GM06990 (cell line): Measurements from ENCODE around the gene CHST11.

ENCODE experiments used
- DNase-seq: peaks from one replicate; pipeline ENCODE4 v3.0.0-alpha.2; 2011; ENCODE audit not compliant: insufficient read length; ENCODE audit errors: extremely low read depth
- H3K27me3 ChIP-seq: replicated peaks from 2 replicates; pipeline ENCODE4 v1.6.0; 2011; ENCODE audit warnings: low read length; ENCODE audit not compliant: control insufficient read depth, insufficient read depth
- H3K36me3 ChIP-seq: 2 replicates; pipeline ENCODE4 v1.5.1; 2011; ENCODE audit warnings: low read length; ENCODE audit not compliant: control insufficient read depth, insufficient read depth
- H3K4me3 ChIP-seq: replicated peaks from 2 replicates; pipeline ENCODE4 v1.5.1; 2011; ENCODE audit warnings: low read depth, mild to moderate bottlenecking, control low read depth, low read length
- TF ChIP-seq, protein P1 (sequence below): IDR thresholded peaks from 2 replicates; pipeline ENCODE4 v1.5.1; 2011; ENCODE audit warnings: low read length, control low read depth, mild to moderate bottlenecking, inconsistent platforms; ENCODE audit not compliant: insufficient read depth, poor library complexity, severe bottlenecking

Gene CHST11

DNA sequence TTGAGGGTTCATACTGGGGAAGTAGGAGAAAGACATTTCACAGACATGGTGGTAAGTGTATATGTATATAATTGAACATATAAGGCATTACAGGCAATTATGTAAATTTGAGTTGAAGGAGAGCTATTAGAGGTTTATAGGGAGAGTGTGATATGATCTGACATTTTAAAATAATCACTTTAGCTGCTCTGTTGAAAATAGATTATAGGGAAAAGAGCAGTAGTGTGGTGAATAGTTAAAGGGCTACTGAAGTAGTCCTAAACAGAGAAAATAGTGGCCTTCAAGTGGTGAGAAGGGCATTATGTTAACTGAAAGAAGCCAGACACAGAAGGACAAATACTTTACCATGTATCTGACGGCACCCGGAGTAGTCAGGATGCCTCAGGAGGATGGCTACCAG is 267.1 kb downstream of the CHST11 start:
- no peaks in the 10 kb centered on the region for H3K27me3 ChIP-seq
- TF ChIP-seq, protein P1, sequence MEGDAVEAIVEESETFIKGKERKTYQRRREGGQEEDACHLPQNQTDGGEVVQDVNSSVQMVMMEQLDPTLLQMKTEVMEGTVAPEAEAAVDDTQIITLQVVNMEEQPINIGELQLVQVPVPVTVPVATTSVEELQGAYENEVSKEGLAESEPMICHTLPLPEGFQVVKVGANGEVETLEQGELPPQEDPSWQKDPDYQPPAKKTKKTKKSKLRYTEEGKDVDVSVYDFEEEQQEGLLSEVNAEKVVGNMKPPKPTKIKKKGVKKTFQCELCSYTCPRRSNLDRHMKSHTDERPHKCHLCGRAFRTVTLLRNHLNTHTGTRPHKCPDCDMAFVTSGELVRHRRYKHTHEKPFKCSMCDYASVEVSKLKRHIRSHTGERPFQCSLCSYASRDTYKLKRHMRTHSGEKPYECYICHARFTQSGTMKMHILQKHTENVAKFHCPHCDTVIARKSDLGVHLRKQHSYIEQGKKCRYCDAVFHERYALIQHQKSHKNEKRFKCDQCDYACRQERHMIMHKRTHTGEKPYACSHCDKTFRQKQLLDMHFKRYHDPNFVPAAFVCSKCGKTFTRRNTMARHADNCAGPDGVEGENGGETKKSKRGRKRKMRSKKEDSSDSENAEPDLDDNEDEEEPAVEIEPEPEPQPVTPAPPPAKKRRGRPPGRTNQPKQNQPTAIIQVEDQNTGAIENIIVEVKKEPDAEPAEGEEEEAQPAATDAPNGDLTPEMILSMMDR: no peak
- DNase-seq: no peak

DNA sequence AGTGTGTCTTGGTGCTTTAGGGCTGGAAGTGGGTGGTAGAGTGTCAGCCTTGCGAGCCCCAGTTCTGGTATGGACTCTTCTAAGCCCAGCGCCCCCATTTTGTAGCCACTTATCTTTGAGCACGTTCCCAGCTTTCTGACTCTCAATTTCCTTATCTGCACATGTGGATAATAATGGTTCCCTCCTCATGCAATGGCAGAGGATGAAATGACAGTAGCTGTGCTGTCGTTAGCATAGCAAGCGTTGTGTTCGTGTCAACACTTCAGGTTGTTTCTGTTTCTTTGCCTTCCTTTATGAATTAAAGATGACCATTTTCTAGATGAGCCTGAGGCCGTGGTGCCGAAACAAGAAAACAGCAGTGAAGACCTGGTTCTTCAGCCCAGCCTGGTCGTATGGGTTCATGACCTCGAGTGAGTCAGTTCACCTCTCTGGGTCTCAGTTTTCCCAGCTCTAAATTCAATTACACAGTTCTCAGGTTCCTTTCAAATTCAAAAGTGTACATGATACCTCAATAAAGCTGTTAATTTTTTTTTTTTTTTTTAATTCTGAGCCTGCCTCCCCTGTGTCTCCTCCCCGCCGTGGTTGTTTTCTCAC is 268.3 kb downstream of the CHST11 start:
- Histone ChIP-seq H3K36me3 (no peaks in the 10 kb centered on the region; the same call in none of the 2 replicates), H3K4me3 (no peak overlapping the region), H3K27me3 (no peaks in the 10 kb centered on the region)
- TF ChIP-seq, protein P1: no peak
- no peak for DNase-seq

More for the DNA sequence above, 267.1 kb downstream of the CHST11 start:
- Histone ChIP-seq H3K36me3 (no peaks in the 10 kb centered on the region; the same call in 1 of the 2 replicates), H3K4me3 (no peak overlapping the region)

DNA sequence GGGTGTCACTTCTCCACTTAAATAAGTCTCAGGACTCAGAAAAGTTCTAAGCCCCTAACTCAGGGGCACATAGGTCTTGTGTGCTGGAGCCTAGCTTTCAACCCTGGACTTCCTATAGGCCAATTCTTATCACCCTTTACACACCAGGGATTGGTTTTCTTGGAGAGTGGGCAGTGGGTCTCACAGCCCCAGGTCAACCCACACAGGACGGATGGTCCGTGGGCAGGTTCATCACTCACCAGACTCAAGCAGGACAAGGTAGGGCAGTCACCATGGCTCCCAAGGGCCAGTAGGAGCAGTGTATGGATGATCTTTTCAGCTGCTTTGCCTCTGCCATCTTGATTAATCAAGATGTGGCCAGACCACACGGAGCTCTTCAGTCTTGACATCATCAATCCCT is 268.9 kb downstream of the CHST11 start:
- no peak for DNase-seq
- H3K27me3 ChIP-seq: no peaks in the 10 kb centered on the region
- TF ChIP-seq, protein P1: no peak
- H3K36me3 ChIP-seq: no peaks in the 10 kb centered on the region; the same call in none of the 2 replicates
- H3K4me3 ChIP-seq: no peak overlapping the region

DNA sequence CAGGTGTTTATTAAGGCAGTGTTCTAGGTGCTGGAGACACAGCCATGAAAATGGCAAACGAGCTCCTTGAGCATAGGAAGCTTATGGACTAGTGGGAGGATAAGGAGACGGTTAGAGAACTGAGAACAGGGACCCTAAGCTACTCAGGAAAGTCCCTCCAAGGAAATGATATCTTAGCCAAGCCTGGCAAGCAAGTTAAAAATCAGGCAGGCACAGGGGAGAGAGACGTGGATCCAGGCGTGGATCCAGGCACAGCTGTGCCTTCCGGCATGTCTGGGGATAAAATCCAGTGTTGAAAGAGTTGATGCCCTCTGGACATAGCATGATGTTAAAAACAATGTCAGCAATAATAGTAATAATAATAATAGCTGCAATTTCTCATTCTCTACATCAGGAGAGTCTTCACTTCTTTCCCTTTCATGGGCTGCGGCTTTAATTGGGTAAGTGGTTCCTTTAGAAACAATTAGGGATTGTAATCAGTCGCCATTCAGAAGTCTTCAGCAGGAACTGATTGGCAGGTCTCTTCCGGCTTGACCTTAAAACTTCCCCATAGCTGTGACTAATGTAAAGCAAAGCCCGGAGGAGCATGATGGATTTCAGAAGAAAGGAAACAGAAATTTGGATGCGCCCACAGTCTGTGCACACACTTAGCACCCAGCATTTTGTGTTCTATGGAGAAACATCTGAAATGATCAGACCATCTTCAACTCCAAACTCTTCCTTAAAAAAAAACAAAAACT is 271.1 kb downstream of the CHST11 start:
- no peaks in the 10 kb centered on the region; the same call in none of the 2 replicates for H3K36me3 ChIP-seq
- TF ChIP-seq, protein P1: no peak
- DNase-seq: no peak
- no peaks in the 10 kb centered on the region for H3K27me3 ChIP-seq
- no peak overlapping the region for H3K4me3 ChIP-seq

DNA sequence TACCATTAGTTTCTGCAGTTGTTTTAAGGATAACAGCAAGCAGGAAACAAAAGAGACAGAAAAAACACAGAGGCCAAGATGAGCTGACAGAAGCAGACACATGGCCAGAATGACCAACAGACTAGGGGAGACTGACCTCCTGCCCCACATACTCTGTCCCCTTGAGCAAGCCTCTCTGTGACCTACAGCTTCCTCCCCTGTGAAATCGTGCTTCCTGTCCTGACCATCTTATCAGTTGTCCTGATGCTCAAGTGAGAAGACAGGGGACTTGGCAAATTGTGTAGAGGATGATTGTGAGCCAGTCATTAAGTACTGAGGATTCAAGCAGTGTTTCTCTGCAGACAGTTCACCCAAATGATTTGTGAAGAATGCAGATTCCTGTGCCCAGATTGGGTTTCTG is 272.3 kb downstream of the CHST11 start:
- DNase-seq: no peak
- Histone ChIP-seq H3K36me3 (no peaks in the 10 kb centered on the region; the same call in none of the 2 replicates), H3K4me3 (no peak overlapping the region), H3K27me3 (no peaks in the 10 kb centered on the region)
- TF ChIP-seq, protein P1: no peak
